Effector CD4-positive, alpha-beta T cell (primary cell): ENCODE data around the gene EN2.

Experiments used
- DNase-seq: peaks from one replicate; pipeline ENCODE4 v3.0.0-alpha.2; 2020

EN2 gene

GRCh38 chr7:155451840-155452239 is 6.1 kb upstream of the EN2 start:
- DNase-seq: no peak

DNA sequence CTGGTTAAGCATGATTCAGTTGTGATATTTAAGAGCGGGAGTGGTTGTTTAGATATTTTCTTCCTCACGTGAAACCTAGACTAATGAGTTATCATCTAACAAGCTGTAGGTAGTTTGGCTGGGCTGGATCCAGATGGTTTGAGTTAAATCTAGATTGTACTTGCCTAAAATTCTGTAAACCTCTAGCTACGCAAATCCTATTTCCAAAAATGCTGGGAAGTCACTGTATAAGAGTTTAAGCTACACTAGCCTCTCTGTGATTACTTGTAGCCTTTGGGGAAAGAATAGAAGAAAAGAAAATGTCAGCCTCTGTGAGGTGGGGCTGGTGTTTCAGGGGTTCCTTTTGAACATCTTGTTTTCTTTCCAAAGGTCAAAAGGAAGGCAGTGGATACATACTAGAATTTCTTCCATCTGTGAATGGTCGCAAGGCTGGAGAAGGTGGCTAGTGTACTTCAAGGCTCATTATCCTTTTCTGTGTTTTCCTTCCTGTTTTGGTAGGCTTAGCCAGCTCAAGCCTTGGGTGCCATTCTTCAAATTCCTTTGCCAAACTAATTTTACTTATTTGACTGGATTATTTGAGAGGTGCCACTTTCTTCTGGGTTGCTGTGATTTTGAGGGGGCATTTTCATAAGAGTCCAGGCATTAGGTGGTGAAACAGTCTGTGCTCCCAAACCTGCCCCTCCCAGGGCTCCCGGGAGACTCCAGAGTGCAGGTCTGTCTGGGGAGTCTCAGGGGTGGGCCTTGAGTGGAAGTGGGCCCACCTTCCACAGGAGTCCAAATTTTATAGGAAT is 5.2 kb upstream of the EN2 start:
- DNase-seq: no peak

DNA sequence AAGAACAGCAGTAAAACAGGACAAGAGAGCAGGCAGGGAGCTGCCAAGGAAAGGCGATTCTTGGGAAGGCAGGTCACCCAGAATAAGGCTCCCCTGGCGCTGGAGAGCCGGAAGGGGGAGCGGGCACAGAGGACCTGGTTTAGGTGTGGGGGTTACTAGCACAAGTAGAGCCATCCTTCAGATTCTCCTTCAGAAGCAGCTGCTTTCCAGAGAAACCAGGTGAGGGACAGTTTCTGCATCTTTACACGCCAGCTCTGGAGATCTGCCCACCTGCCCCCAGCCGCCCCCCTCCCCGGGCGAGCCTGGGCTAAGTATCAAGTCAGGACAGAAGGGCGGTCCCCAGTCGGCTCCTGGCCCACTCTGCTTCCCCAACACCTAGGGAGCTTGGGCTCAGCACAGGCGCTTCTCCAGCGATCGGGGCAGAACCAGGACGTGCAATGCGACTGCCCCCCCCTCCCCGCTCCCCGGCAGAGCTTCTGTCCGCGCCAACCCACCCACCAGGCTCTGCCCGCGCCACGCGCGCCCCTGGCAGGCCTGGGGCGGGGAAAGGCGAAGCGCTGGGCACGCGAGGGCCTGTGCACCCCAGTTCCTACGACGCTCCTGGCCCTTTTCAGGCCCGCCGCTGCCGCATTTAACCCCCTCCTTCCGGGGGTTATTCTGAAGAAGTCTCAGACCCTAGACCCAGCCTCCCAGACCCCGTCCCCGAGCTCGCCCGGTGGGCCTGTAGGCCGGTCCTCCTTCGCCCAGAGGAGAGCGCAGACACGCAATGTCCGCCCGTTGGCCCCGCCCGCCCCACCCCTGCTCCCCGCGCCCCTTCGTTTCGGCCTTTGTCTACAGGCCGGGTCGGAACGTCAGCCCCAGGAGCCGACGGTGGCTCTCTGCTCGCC is 4.4 kb upstream of the EN2 start:
- DNase-seq: no peak

- DNase-seq: no peak
Observed at GRCh38 chr7:155454183-155455112, 3.5 kb upstream of the EN2 start.

- DNase-seq: no peak
Observed at GRCh38 chr7:155455132-155455693, 2.7 kb upstream of the EN2 start.

GRCh38 chr7:155455776-155456737 is 1.9 kb upstream of the EN2 start:
- DNase-seq: no peak

- no peak for DNase-seq
Observed at GRCh38 chr7:155456738-155457543, 988 bp upstream of the EN2 start.

GRCh38 chr7:155457544-155458110 is 302 bp upstream of the EN2 start:
- no peak for DNase-seq

GRCh38 chr7:155458878-155459699 is 1.2 kb downstream of the EN2 start:
- no peak for DNase-seq

GRCh38 chr7:155459700-155460461 is 2.0 kb downstream of the EN2 start:
- DNase-seq: no peak

- DNase-seq: no peak
Observed at GRCh38 chr7:155460926-155461613, 3.1 kb downstream of the EN2 start.

- no peak for DNase-seq
Observed at GRCh38 chr7:155461631-155462030, 3.7 kb downstream of the EN2 start.

DNA sequence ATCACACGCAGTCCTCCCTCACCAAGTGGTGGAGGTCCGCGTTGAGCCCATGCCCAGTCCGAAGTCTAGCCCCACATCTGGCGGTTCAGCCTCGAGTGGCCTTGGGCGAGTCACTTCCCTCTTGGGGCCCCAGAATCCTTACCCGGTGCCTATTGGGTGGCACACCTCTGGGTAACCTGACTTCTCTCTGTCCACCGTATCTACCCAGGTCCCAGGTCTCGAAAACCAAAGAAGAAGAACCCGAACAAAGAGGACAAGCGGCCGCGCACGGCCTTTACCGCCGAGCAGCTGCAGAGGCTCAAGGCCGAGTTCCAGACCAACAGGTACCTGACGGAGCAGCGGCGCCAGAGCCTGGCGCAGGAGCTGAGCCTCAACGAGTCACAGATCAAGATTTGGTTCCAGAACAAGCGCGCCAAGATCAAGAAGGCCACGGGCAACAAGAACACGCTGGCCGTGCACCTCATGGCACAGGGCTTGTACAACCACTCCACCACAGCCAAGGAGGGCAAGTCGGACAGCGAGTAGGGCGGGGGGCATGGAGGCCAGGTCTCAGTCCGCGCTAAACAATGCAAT is 4.3 kb downstream of the EN2 start:
- no peak for DNase-seq

DNA sequence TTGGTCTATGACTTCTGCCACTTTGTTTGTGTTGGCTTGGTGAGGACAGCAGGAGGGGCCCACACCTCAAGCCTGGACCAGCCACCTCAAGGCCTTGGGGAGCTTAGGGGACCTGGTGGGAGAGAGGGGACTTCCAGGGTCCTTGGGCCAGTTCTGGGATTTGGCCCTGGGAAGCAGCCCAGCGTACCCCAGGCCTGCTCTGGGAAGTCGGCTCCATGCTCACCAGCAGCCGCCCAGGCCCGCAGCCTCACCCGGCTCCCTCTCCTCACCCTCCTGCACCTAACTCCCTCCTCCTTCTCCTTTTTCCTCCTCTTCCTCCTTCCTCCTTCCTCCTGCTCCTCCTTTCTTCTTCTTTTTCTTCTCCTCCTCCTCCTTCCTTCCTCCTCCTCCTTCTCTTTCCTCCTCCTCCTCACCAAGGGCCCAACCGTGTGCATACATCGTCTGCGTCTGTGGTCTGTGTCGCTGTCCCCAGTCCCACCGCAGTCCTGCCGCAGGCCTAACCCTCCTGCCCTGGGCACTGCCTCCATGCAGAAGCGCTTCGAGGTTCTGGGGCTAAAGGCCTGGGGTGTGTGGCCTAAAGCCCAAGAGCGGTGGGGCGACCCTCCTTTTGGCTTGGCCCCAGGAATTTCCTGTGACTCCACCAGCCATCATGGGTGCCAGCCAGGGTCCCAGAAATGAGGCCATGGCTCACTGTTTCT is 5.3 kb downstream of the EN2 start:
- no peak for DNase-seq

GRCh38 chr7:155464183-155464582 is 6.3 kb downstream of the EN2 start:
- DNase-seq: no peak

GRCh38 chr7:155464948-155465739 is 7.2 kb downstream of the EN2 start:
- DNase-seq: no peak
